Tibial artery (tissue), 4 donors: ENCODE data around the gene THEM5.

ENCODE experiments used
- DNase-seq, 2 donors: peaks; one replicate each; pipeline ENCODE4 v3.0.0-alpha.2; 2019
- H3K27ac ChIP-seq, 2 donors: fragments of 200-600 bp; sonication (generic) in 1 of 2; 1 replicate in 1 of 2; 2 replicates in 1 of 2; pipeline ENCODE4 v1.5.1; 2018 to 2019; ENCODE audit warnings: mild to moderate bottlenecking in 1 of 2
- H3K27me3 ChIP-seq, 2 donors: fragments of 200-600 bp; sonication (generic) in 1 of 2; one replicate each; pipeline versions ENCODE4 v1.5.1 to v1.6.0; 2016 to 2019
- H3K36me3 ChIP-seq, 3 donors: fragments of 200-600 bp; sonication (generic) in 2 of 3; one replicate each; pipeline ENCODE4 v1.5.1; 2016 to 2019; ENCODE audit warnings: mild to moderate bottlenecking in 2 of 3
- H3K4me1 ChIP-seq, 4 donors: fragments of 200-600 bp; sonication (generic) in 2 of 4; 1 replicate in 3 of 4; 2 replicates in 1 of 4; pipeline ENCODE4 v1.5.1; 2016 to 2019
- H3K4me3 ChIP-seq, 2 donors: fragments of 200-600 bp; sonication (generic) in 1 of 2; 1 replicate in 1 of 2; 2 replicates in 1 of 2; pipeline ENCODE4 v1.5.1; 2018 to 2019; ENCODE audit warnings: mild to moderate bottlenecking in 2 of 2
- H3K9me3 ChIP-seq, 3 donors: fragments of 200-600 bp; sonication (generic) in 1 of 3; one replicate each; pipeline ENCODE4 v1.5.1; 2016 to 2019
- CTCF ChIP-seq, 2 experiments: fragments of 200-600 bp in 1 of 2; fragments of 450-650 bp in 1 of 2; IDR thresholded peaks; one replicate each; pipeline ENCODE4 v1.5.1; 2017 to 2019; ENCODE audit warnings: antibody characterized with exemption in 2 of 2, mild to moderate bottlenecking in 1 of 2, moderate library complexity in 1 of 2
- intact Hi-C: fragments of 100-400 bp; cut with DNase I; formaldehyde crosslinking; loops from one replicate; pipeline ENCODE4 v1.15.0; 2023; ENCODE audit warnings: low total_unique reads

THEM5 gene

GRCh38 chr1:151825751-151826660 is 27.5 kb downstream of the THEM5 start:
- intact Hi-C loops, result no loop called here
- H3K4me3 ChIP-seq, result no peak overlapping the region
- peaks cover 0 to 38% of the 10 kb centered on the region in 2 donors for H3K27me3 ChIP-seq
- peaks cover 0 to 14% (median 0%) of the 10 kb centered on the region in 4 donors for H3K4me1 ChIP-seq
- no peak for TF ChIP-seq CTCF (IDR thresholded peaks at IDR 0.05)
- H3K36me3 ChIP-seq, result no peaks in the 10 kb centered on the region
- H3K9me3 ChIP-seq, result no peaks in the 10 kb centered on the region
- DNase-seq, result no peak
- H3K27ac ChIP-seq, result no peak overlapping the region

- no peak for TF ChIP-seq CTCF (IDR thresholded peaks at IDR 0.05)
- DNase-seq, result no peak
- peaks cover 0 to 30% of the 10 kb centered on the region in 2 donors for H3K27me3 ChIP-seq
- H3K9me3 ChIP-seq, result no peaks in the 10 kb centered on the region
- H3K4me1 ChIP-seq, result peaks cover 0 to 17% (median 0%) of the 10 kb centered on the region in 4 donors
- H3K36me3 ChIP-seq, result no peaks in the 10 kb centered on the region
- intact Hi-C loops, result no loop called here
- no peak overlapping the region for H3K27ac ChIP-seq
- H3K4me3 ChIP-seq, result no peak overlapping the region
Observed at GRCh38 chr1:151825204-151825603, 28.3 kb downstream of the THEM5 start.

- Histone ChIP-seq H3K4me1 (peaks cover 0 to 3% (median 0%) of the 10 kb centered on the region in 4 donors), H3K4me3 (no peak overlapping the region), H3K27me3 (peaks cover 0 to 23% of the 10 kb centered on the region in 2 donors), H3K27ac (no peak overlapping the region), H3K36me3 (no peaks in the 10 kb centered on the region), H3K9me3 (no peaks in the 10 kb centered on the region)
- no peak for DNase-seq
- TF ChIP-seq CTCF (IDR thresholded peaks at IDR 0.05), result no peak
- intact Hi-C loops, result no loop called here
Observed at GRCh38 chr1:151823175-151823574, 30.3 kb downstream of the THEM5 start.

- Histone ChIP-seq H3K27ac (no peak overlapping the region), H3K27me3 (peaks cover 0 to 19% of the 10 kb centered on the region in 2 donors), H3K4me3 (no peak overlapping the region), H3K36me3 (no peaks in the 10 kb centered on the region), H3K9me3 (no peaks in the 10 kb centered on the region), H3K4me1 (peaks cover 0 to 2% (median 0%) of the 10 kb centered on the region in 4 donors)
- no peak for TF ChIP-seq CTCF (IDR thresholded peaks at IDR 0.05)
- no peak for DNase-seq
- intact Hi-C loops, result no loop called here
Observed at GRCh38 chr1:151822404-151822803, 31.1 kb downstream of the THEM5 start.

GRCh38 chr1:151820940-151821339 is 32.6 kb downstream of the THEM5 start:
- no peak for TF ChIP-seq CTCF (IDR thresholded peaks at IDR 0.05)
- Histone ChIP-seq H3K9me3 (no peaks in the 10 kb centered on the region), H3K27ac (no peak overlapping the region), H3K4me1 (peaks cover 0 to 2% (median 0%) of the 10 kb centered on the region in 4 donors), H3K4me3 (no peak overlapping the region), H3K27me3 (peaks cover 0 to 12% of the 10 kb centered on the region in 2 donors), H3K36me3 (no peaks in the 10 kb centered on the region)
- no peak for DNase-seq
- intact Hi-C loops, result no loop called here
